Measurements from ENCODE around the gene SOCS3. TPM values are rescaled to one million over a fixed set of nuclear protein-coding genes. Genes with fewer than 3 reads are reported as not detected.

Gene SOCS3
- total RNA-seq, 1 donor from 2014 or later = 620 TPM

DNA sequence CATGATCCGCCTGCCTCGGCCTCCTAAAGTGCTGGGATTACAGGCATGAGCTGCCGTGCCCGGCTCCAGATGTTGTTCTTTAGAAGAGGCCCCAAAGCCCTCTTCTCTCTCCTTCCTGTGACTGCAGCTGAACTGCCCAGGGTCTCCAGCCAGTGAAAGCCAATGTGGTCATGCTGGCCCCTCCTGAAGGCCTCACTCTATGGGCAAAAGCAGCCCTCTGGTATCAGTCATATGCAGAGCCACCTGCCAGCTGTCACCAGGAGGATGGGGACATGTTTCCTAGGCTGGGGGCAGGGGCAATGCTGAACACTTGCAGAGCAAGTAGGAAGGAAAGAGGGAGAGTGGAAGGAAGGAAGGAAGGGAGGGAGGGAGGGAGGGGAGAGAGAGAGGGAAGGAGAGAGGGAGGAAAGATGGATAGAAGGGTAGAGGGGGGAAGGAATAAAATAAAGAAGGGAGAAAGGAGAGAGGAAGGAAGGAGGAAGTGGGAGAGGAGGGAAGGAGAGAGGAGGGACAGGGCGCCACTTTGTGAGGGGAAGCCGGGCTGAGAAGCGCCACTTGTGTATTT lies 36.0 kb downstream of the SOCS3 start:
- no peaks in the 10 kb centered on the region for H3K27me3 ChIP-seq
- H3K4me3 ChIP-seq = no peak overlapping the region
- peaks cover 0 to 12% of the 10 kb centered on the region in 2 donors for H3K4me1 ChIP-seq
- no peaks in the 10 kb centered on the region for H3K9me3 ChIP-seq
- no peaks in the 10 kb centered on the region for H3K36me3 ChIP-seq
- TF ChIP-seq CTCF (IDR thresholded peaks at IDR 0.05) = no peak
- H3K27ac ChIP-seq = peak overlapping the region; percentile 58 to 83
- DNase-seq (ENCODE audit: low spot score in 2 of 2) = no peak
- intact Hi-C loops (cut with DNase I) = loop anchor here (1.0 kb wide), 1 partner anchor 18 kb away; no protein-coding TSS in a partner anchor

DNA sequence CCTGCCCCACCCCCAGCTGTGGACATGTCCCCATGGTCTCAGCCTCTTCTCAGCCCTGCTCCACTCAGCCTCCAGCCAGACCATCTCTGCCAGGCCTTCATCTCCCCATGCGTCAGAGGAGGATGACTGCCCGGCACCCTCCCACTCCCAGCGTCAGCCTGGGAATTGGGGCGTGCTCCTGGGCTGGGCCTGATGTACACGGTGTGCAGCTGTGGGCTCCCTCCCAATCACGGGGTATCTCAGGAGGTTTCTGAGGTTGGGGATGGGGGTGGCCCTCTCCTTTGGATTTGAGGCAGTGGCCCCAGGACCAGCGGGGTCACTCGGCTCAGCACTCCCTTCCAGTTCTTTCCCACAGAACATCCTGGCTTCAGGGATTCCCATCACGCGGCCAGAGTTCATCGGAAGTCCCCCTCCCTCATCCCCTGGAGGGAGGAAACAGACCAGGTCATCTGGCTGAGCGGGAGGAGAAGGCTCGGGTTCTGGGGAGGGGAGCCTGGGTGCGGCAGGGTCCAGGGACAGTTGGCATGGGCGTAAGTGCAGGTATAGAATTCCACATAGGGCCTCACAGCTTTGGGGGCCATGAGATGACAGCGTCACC lies 36.9 kb downstream of the SOCS3 start:
- H3K27ac ChIP-seq = peak overlapping the region in 1 of 2 donors; percentile 58
- no peak for DNase-seq (ENCODE audit: low spot score in 2 of 2)
- no peaks in the 10 kb centered on the region for H3K27me3 ChIP-seq
- intact Hi-C loops (cut with DNase I) = no loop called here
- no peak for TF ChIP-seq CTCF (IDR thresholded peaks at IDR 0.05)
- H3K4me1 ChIP-seq = peaks cover 0 to 12% of the 10 kb centered on the region in 2 donors
- H3K36me3 ChIP-seq = no peaks in the 10 kb centered on the region
- no peak overlapping the region for H3K4me3 ChIP-seq
- H3K9me3 ChIP-seq = no peaks in the 10 kb centered on the region

DNA sequence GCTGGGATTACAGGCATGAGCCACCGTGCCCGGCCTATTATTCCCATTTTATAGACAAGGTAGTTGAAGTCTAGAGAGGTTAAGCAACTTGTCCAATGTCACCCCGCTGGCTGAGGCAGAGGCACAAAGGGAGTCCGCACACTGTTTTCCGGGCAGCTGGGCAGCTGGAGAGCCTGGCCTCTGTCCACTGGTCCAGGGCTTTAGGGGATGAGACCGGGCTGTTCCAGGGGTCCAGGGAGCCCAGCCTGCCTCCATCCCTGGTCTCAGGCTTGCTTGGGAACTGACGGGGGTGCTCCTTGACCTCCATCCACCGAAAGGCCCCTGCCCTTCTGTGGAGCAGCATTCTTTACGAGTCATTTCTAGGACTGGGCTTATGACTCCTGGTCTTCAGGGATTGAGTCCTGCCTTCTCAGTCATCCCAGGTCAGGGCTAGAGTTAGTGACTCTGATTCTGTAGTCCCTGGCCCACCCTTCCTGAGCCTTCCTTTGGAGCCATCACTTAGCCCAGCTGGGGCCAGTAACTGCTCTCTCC lies 37.5 kb downstream of the SOCS3 start:
- Histone ChIP-seq H3K27ac (peak overlapping the region in 1 of 2 donors; percentile 58), H3K36me3 (no peaks in the 10 kb centered on the region), H3K27me3 (no peaks in the 10 kb centered on the region), H3K9me3 (no peaks in the 10 kb centered on the region), H3K4me1 (peaks cover 0 to 12% of the 10 kb centered on the region in 2 donors), H3K4me3 (no peak overlapping the region)
- DNase-seq (ENCODE audit: low spot score in 2 of 2) = no peak
- intact Hi-C loops (cut with DNase I) = no loop called here
- TF ChIP-seq CTCF (IDR thresholded peaks at IDR 0.05) = no peak

GRCh38 chr17:78318843-78319242 lies 41.0 kb downstream of the SOCS3 start:
- no peaks in the 10 kb centered on the region for H3K9me3 ChIP-seq
- intact Hi-C loops (cut with DNase I) = no loop called here
- H3K27me3 ChIP-seq = no peaks in the 10 kb centered on the region

DNA sequence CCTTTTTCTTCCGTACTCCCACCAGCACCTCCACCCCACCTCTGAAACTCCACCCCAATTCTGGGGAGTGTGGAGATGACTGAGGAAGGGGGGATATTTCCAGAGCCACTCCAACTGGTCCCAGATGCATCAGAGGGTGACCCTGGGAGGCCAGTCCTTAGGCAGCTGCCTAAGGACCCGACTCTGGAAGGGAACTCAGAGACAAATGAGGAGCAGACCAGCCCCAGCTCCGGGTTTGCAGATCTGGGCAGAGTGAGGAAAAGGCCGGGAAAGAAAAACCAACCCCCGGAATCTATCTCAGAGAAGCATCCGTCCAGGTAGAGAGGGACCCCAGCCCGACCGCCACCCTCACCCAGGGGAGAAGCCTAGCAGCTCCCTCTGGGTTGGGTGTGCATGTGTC lies 41.5 kb downstream of the SOCS3 start:
- no peak for TF ChIP-seq CTCF (IDR thresholded peaks at IDR 0.05)
- no peak overlapping the region for H3K4me3 ChIP-seq
- H3K4me1 ChIP-seq = peaks cover 18 to 27% of the 10 kb centered on the region in 2 donors
- intact Hi-C loops (cut with DNase I) = no loop called here
- no peak for DNase-seq (ENCODE audit: low spot score in 2 of 2)
- H3K36me3 ChIP-seq = no peaks in the 10 kb centered on the region
- no peak overlapping the region for H3K27ac ChIP-seq
- H3K27me3 ChIP-seq = no peaks in the 10 kb centered on the region
- H3K9me3 ChIP-seq = no peaks in the 10 kb centered on the region

More at GRCh38 chr17:78318843-78319242, 41.0 kb downstream of the SOCS3 start:
- DNase-seq (ENCODE audit: low spot score in 2 of 2) = no peak
- peaks cover 15 to 24% of the 10 kb centered on the region in 2 donors for H3K4me1 ChIP-seq
- no peaks in the 10 kb centered on the region for H3K36me3 ChIP-seq
- no peak overlapping the region for H3K27ac ChIP-seq
- no peak overlapping the region for H3K4me3 ChIP-seq
- TF ChIP-seq CTCF (IDR thresholded peaks at IDR 0.05) = no peak
